Activated CD4-positive, alpha-beta memory T cell treated with anti-CD3 and anti-CD28 coated beads, Interleukin-2, amount 10 ng/mL, durations not matched to agents 7 days and 5 days (primary cell): Measurements from ENCODE around the gene GFOD1. TPM values are rescaled to one million over a fixed set of nuclear protein-coding genes. Genes with fewer than 3 reads are reported as not detected.

Experiments
- CTCF ChIA-PET: fragments of 350-600 bp; sonication (Branson Sonifier 250); formaldehyde crosslinking; loops from one replicate; lab custom pipeline; 2021; ENCODE audit warnings: antibody characterized with exemption, inconsistent platforms; lab: Charles Lee
- POLR2A ChIA-PET: fragments of 350-600 bp; sonication (Branson Sonifier 250); formaldehyde crosslinking; loops from one replicate; lab custom pipeline; 2021; ENCODE audit warnings: antibody characterized with exemption; lab: Charles Lee
- DNase-seq: peaks from one replicate; pipeline ENCODE4 v3.0.0-alpha.2; 2020
- H3K27ac Mint-ChIP-seq: one replicate; pipeline ENCODE4 v1.8.0; 2021; ENCODE audit warnings: mild to moderate bottlenecking, mixed read lengths
- H3K27me3 Mint-ChIP-seq: one replicate; pipeline ENCODE4 v1.8.0; 2021; ENCODE audit warnings: mixed read lengths
- H3K36me3 Mint-ChIP-seq: one replicate; pipeline ENCODE4 v1.8.0; 2021; ENCODE audit warnings: low read depth, mixed read lengths
- H3K4me1 Mint-ChIP-seq: one replicate; pipeline ENCODE4 v1.8.0; 2021; ENCODE audit warnings: mixed read lengths
- H3K4me3 Mint-ChIP-seq: one replicate; pipeline ENCODE4 v1.8.0; 2021; ENCODE audit warnings: mild to moderate bottlenecking, mixed read lengths
- H3K9me3 Mint-ChIP-seq: one replicate; pipeline ENCODE4 v1.8.0; 2021; ENCODE audit warnings: mixed read lengths
- total RNA-seq, 2 experiments: library from RNA; stranded (reverse); gene quantifications; one replicate each; pipeline ENCODE4 v1.2.3, GENCODE V29; 2021

Gene GFOD1
- total RNA-seq, 2 experiments from 2014 or later, result 3.0 TPM

GRCh38 chr6:13372688-13373487, 114.5 kb downstream of the GFOD1 start:
- Mint-ChIP-seq H3K27ac (no peak overlapping the region), H3K4me1 (peaks cover 11% of the 10 kb centered on the region), H3K4me3 (no peak overlapping the region), H3K36me3 (no peaks in the 10 kb centered on the region), H3K27me3 (no peaks in the 10 kb centered on the region), H3K9me3 (no peaks in the 10 kb centered on the region)
- DNase-seq, result no peak
- ChIA-PET CTCF (interaction anchor here (1.2 kb wide), 1 partner anchor 41 kb away, joined by 3 read pairs; no protein-coding TSS in a partner anchor), POLR2A (no interaction called here)

- no peak for DNase-seq
- H3K27me3 Mint-ChIP-seq, result peaks cover 2% of the 10 kb centered on the region
- H3K27ac Mint-ChIP-seq, result no peak overlapping the region
- ChIA-PET CTCF (no interaction called here), POLR2A (no interaction called here)
- peaks cover 11% of the 10 kb centered on the region for H3K4me1 Mint-ChIP-seq
- H3K4me3 Mint-ChIP-seq, result no peak overlapping the region
- no peaks in the 10 kb centered on the region for H3K9me3 Mint-ChIP-seq
- H3K36me3 Mint-ChIP-seq, result no peaks in the 10 kb centered on the region
Measured at GRCh38 chr6:13372076-13372475, 115.3 kb downstream of the GFOD1 start.

- H3K27ac Mint-ChIP-seq, result no peak overlapping the region
- H3K27me3 Mint-ChIP-seq, result peaks cover 2% of the 10 kb centered on the region
- no peak for DNase-seq
- H3K36me3 Mint-ChIP-seq, result no peaks in the 10 kb centered on the region
- peaks cover 11% of the 10 kb centered on the region for H3K4me1 Mint-ChIP-seq
- ChIA-PET POLR2A (no interaction called here), CTCF (no interaction called here)
- H3K4me3 Mint-ChIP-seq, result no peak overlapping the region
- no peaks in the 10 kb centered on the region for H3K9me3 Mint-ChIP-seq
Measured at GRCh38 chr6:13371421-13372072, 115.9 kb downstream of the GFOD1 start.

GRCh38 chr6:13370623-13371022, 116.8 kb downstream of the GFOD1 start:
- no peak overlapping the region for H3K4me3 Mint-ChIP-seq
- ChIA-PET POLR2A (no interaction called here), CTCF (no interaction called here)
- H3K36me3 Mint-ChIP-seq, result no peaks in the 10 kb centered on the region
- H3K27ac Mint-ChIP-seq, result no peak overlapping the region
- no peak for DNase-seq
- H3K27me3 Mint-ChIP-seq, result peaks cover 2% of the 10 kb centered on the region
- H3K9me3 Mint-ChIP-seq, result no peaks in the 10 kb centered on the region
- peaks cover 7% of the 10 kb centered on the region for H3K4me1 Mint-ChIP-seq

- Mint-ChIP-seq H3K4me1 (no peaks in the 10 kb centered on the region), H3K36me3 (no peaks in the 10 kb centered on the region), H3K27ac (no peak overlapping the region), H3K9me3 (no peaks in the 10 kb centered on the region), H3K27me3 (peaks cover 2% of the 10 kb centered on the region), H3K4me3 (no peak overlapping the region)
- CTCF ChIA-PET, result no interaction called here
- DNase-seq, result no peak
- POLR2A ChIA-PET, result no interaction called here
Measured at GRCh38 chr6:13369591-13369990, 117.8 kb downstream of the GFOD1 start.

- Mint-ChIP-seq H3K27me3 (peaks cover 2% of the 10 kb centered on the region), H3K4me1 (no peaks in the 10 kb centered on the region), H3K9me3 (no peaks in the 10 kb centered on the region), H3K36me3 (no peaks in the 10 kb centered on the region), H3K4me3 (no peak overlapping the region), H3K27ac (no peak overlapping the region)
- no peak for DNase-seq
- ChIA-PET CTCF (no interaction called here), POLR2A (interaction anchor here (1.1 kb wide), 1 partner anchor 40 kb away, joined by 3 read pairs; the partner anchor contains the start of gene TBC1D7)
Measured at GRCh38 chr6:13368731-13369115, 118.7 kb downstream of the GFOD1 start.

GRCh38 chr6:13368079-13368730, 119.2 kb downstream of the GFOD1 start:
- Mint-ChIP-seq H3K9me3 (no peaks in the 10 kb centered on the region), H3K4me3 (no peak overlapping the region), H3K36me3 (no peaks in the 10 kb centered on the region), H3K27me3 (peaks cover 2% of the 10 kb centered on the region), H3K4me1 (no peaks in the 10 kb centered on the region), H3K27ac (no peak overlapping the region)
- CTCF ChIA-PET, result no interaction called here
- DNase-seq, result no peak
- POLR2A ChIA-PET, result interaction anchor here (0.5 to 1.1 kb wide), 2 partner anchors 40 to 118 kb away, joined by 3 read pairs; partner anchors contain the start of gene TBC1D7

GRCh38 chr6:13367396-13367795, 120.0 kb downstream of the GFOD1 start:
- DNase-seq, result no peak
- Mint-ChIP-seq H3K27ac (no peak overlapping the region), H3K9me3 (no peaks in the 10 kb centered on the region), H3K4me3 (no peak overlapping the region), H3K36me3 (no peaks in the 10 kb centered on the region), H3K4me1 (no peaks in the 10 kb centered on the region), H3K27me3 (peaks cover 2% of the 10 kb centered on the region)
- POLR2A ChIA-PET, result no interaction called here
- CTCF ChIA-PET, result no interaction called here

- DNase-seq, result no peak
- Mint-ChIP-seq H3K4me1 (peaks cover 5% of the 10 kb centered on the region), H3K27me3 (peaks cover 2% of the 10 kb centered on the region), H3K4me3 (no peak overlapping the region), H3K9me3 (no peaks in the 10 kb centered on the region), H3K36me3 (no peaks in the 10 kb centered on the region), H3K27ac (no peak overlapping the region)
- CTCF ChIA-PET, result no interaction called here
- POLR2A ChIA-PET, result no interaction called here
Measured at GRCh38 chr6:13365320-13365719, 122.1 kb downstream of the GFOD1 start.

GRCh38 chr6:13364842-13365241, 122.6 kb downstream of the GFOD1 start:
- ChIA-PET CTCF (no interaction called here), POLR2A (no interaction called here)
- no peak overlapping the region for H3K27ac Mint-ChIP-seq
- no peaks in the 10 kb centered on the region for H3K36me3 Mint-ChIP-seq
- DNase-seq, result no peak
- H3K4me1 Mint-ChIP-seq, result peaks cover 5% of the 10 kb centered on the region
- H3K4me3 Mint-ChIP-seq, result no peak overlapping the region
- H3K27me3 Mint-ChIP-seq, result peaks cover 2% of the 10 kb centered on the region
- no peaks in the 10 kb centered on the region for H3K9me3 Mint-ChIP-seq

- Mint-ChIP-seq H3K36me3 (no peaks in the 10 kb centered on the region), H3K27ac (no peak overlapping the region), H3K4me3 (no peak overlapping the region), H3K4me1 (peaks cover 9% of the 10 kb centered on the region), H3K9me3 (no peaks in the 10 kb centered on the region), H3K27me3 (peaks cover under 1% of the 10 kb centered on the region)
- CTCF ChIA-PET, result no interaction called here
- no peak for DNase-seq
- POLR2A ChIA-PET, result no interaction called here
Measured at GRCh38 chr6:13362412-13362811, 125.0 kb downstream of the GFOD1 start.

GRCh38 chr6:13360671-13361540, 126.5 kb downstream of the GFOD1 start:
- Mint-ChIP-seq H3K27ac (no peak overlapping the region), H3K4me3 (no peak overlapping the region), H3K36me3 (no peaks in the 10 kb centered on the region), H3K9me3 (no peaks in the 10 kb centered on the region), H3K27me3 (no peaks in the 10 kb centered on the region), H3K4me1 (peaks cover 24% of the 10 kb centered on the region)
- no peak for DNase-seq
- ChIA-PET POLR2A (no interaction called here), CTCF (no interaction called here)
